GM18951 (cell line): Measurements from ENCODE around the gene HINT3.
"Not testable (repeated sequence)": the region's sequence is repeated elsewhere in the genome, so short reads cannot be mapped to it uniquely, and the experiment has no call there.

ENCODE experiments used
- POLR2A ChIP-seq: IDR thresholded peaks from 4 replicates; pipeline ENCODE4 v1.6.1; 2011; ENCODE audit warnings: mild to moderate bottlenecking; ENCODE audit not compliant: insufficient read length, insufficient read depth; ENCODE audit errors: extremely low read depth
- in situ Hi-C: fragments of 300-500 bp; cut with MboI; formaldehyde crosslinking; loops from one replicate; pipeline ENCODE4 v1.12.0; 2022; ENCODE audit warnings: low sequenced_read_pairs, mixed read lengths, inconsistent platforms; ENCODE audit not compliant: unreplicated experiment

HINT3 gene

GRCh38 chr6:126020305-126021050 lies 63.9 kb downstream of the HINT3 start:
- in situ Hi-C loops: no loop called here
- TF ChIP-seq POLR2A: no peak

- in situ Hi-C loops: not testable (repeated sequence)
These were observed 66.9 kb downstream of the HINT3 start for GRCh38 chr6:126023474-126023873.

- no peak for TF ChIP-seq POLR2A
- in situ Hi-C loops: no loop called here
These were observed 69.4 kb downstream of the HINT3 start for GRCh38 chr6:126026001-126026400.

- no peak for TF ChIP-seq POLR2A
- in situ Hi-C loops: no loop called here
These were observed 71.0 kb downstream of the HINT3 start for GRCh38 chr6:126027601-126028000.
